ENCODE results near the gene NFASC. TPM values are rescaled to one million over a fixed set of nuclear protein-coding genes. Genes with fewer than 3 reads are reported as not detected.

NFASC gene
- total RNA-seq, 4 donors from 2014 or later, result 6.3 to 15.1 (median 11.7) TPM

GRCh38 chr1:204992201-204992997, 121.7 kb downstream of the NFASC start:
- Histone ChIP-seq H3K27me3 (peaks cover 0 to 17% (median 0%) of the 10 kb centered on the region in 4 donors), H3K4me3 (no peak overlapping the region), H3K27ac (no peak overlapping the region), H3K9me3 (no peaks in the 10 kb centered on the region), H3K36me3 (peaks cover 0 to 12% (median 0%) of the 10 kb centered on the region in 3 donors), H3K4me1 (peaks cover 0 to 3% (median 0%) of the 10 kb centered on the region in 3 donors)
- intact Hi-C loops (cut with DNase I), result loop anchor here (5.0 to 10.0 kb wide), 2 partner anchors 70 to 252 kb away; no protein-coding TSS in a partner anchor
- TF ChIP-seq CTCF (IDR thresholded peaks at IDR 0.05) (no peak), POLR2A (IDR thresholded peaks at IDR 0.05) (no peak)
- WGBS, 2 donors, result 64 to 68% methylated on average over 12 to 13 of the region's 13 CpGs
- no peak for DNase-seq

- Histone ChIP-seq H3K4me1 (peaks cover 0 to 9% (median 0%) of the 10 kb centered on the region in 3 donors), H3K4me3 (no peak overlapping the region), H3K27me3 (peaks cover 0 to 13% (median 0%) of the 10 kb centered on the region in 4 donors), H3K27ac (no peak overlapping the region), H3K9me3 (no peaks in the 10 kb centered on the region), H3K36me3 (peaks cover 0 to 7% (median 0%) of the 10 kb centered on the region in 3 donors)
- TF ChIP-seq POLR2A (IDR thresholded peaks at IDR 0.05), result no peak
- TF ChIP-seq CTCF (IDR thresholded peaks at IDR 0.05), result no peak
- no peak for DNase-seq
- intact Hi-C loops (cut with DNase I), result loop anchor here (5.0 to 10.0 kb wide), 2 partner anchors 69 to 252 kb away; no protein-coding TSS in a partner anchor
- 83 to 89% methylated on average over 10 of the region's 10 CpGs for WGBS, 2 donors
Observed at GRCh38 chr1:204992998-204993314, 122.3 kb downstream of the NFASC start.

- DNase-seq, result no peak
- Histone ChIP-seq H3K9me3 (no peaks in the 10 kb centered on the region), H3K4me3 (no peak overlapping the region), H3K4me1 (peaks cover 0 to 10% (median 0%) of the 10 kb centered on the region in 3 donors), H3K36me3 (no peaks in the 10 kb centered on the region), H3K27ac (no peak overlapping the region), H3K27me3 (peaks cover 0 to 16% (median 0%) of the 10 kb centered on the region in 4 donors)
- 70 to 85% methylated on average over 7 to 8 of the region's 10 CpGs for WGBS, 2 donors
- TF ChIP-seq CTCF (IDR thresholded peaks at IDR 0.05) (no peak), POLR2A (IDR thresholded peaks at IDR 0.05) (no peak)
- intact Hi-C loops (cut with DNase I), result loop anchor here (5.0 to 10.0 kb wide), 2 partner anchors 68 to 251 kb away; no protein-coding TSS in a partner anchor
Observed at GRCh38 chr1:204994086-204994862, 123.6 kb downstream of the NFASC start.

GRCh38 chr1:204996981-204997380, 126.3 kb downstream of the NFASC start:
- intact Hi-C loops (cut with DNase I), result loop anchor here (10.0 kb wide), 1 partner anchor 248 kb away; no protein-coding TSS in a partner anchor
- DNase-seq, result no peak
- WGBS, 2 donors, result 86 to 87% methylated on average over 16 to 20 of the region's 22 CpGs
- TF ChIP-seq CTCF (IDR thresholded peaks at IDR 0.05) (no peak), POLR2A (IDR thresholded peaks at IDR 0.05) (no peak)
- no peaks in the 10 kb centered on the region for H3K9me3 ChIP-seq
- peak overlapping the region in 2 of 4 donors; percentile 45 to 52 for H3K27ac ChIP-seq
- H3K36me3 ChIP-seq, result no peaks in the 10 kb centered on the region
- H3K4me1 ChIP-seq, result peaks cover 0 to 10% (median 0%) of the 10 kb centered on the region in 3 donors
- H3K27me3 ChIP-seq, result peaks cover 0 to 21% (median 0%) of the 10 kb centered on the region in 4 donors
- H3K4me3 ChIP-seq, result no peak overlapping the region
